ENCODE results near the gene PRM3.
"Not testable (repeated sequence)": the region's sequence is repeated elsewhere in the genome, so short reads cannot be mapped to it uniquely, and the experiment has no call there.

The PRM3 gene

DNA sequence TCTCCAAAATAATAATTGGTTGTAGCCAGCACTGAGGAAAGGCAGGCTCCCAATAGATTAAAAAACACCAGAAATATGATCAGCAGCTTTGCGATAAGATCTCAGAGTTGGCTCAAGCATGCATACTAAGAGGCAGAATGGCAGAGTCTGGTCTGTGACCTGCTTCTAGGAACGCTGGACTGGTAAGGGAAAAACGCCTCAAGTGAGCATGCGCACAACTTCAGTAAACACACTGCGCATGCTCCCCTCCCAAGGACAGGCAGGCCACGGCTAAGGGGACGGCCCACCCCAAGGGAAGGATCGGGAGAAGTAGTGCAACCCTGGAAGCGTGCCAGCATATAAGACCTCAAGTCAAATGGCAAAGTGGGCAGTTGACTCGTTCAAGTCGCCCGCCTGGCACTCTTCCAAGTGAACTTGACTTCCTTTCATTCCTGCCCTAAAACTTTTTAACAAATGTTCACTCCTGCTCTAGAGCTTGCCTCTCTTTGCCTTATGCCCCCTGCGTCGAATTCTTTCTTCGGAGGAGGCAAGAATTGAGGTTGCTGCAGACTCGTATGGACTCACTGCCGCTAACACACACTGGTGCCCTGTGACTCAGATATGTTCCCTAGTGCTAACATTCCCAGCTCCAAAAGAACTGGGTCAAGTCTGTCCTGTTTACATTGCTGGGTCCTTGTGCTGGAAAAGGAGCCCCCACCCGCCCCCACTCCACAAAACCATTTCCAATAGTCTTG lies 30.1 kb upstream of the PRM3 start:
- no peak for DNase-seq

DNA sequence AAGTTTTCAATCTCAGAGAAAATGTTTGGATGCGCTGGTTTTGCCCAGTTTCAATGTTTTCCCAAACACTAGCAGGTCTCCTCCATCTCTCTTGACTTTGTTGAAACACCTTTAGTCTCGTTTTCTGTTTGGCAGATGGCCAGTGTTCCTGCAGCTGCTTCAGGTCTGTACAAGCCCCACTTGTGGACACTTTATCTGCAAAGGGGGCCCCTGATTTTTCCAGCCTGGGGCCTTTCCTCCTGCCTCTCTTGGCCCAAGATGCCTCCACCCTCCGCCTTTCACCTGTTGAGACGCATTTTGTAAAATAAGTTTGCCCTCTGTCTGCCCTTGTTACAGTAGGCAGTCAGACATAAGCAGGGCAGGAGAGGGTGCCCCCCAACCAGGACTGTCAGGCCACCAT lies 29.5 kb upstream of the PRM3 start:
- DNase-seq, result no peak

DNA sequence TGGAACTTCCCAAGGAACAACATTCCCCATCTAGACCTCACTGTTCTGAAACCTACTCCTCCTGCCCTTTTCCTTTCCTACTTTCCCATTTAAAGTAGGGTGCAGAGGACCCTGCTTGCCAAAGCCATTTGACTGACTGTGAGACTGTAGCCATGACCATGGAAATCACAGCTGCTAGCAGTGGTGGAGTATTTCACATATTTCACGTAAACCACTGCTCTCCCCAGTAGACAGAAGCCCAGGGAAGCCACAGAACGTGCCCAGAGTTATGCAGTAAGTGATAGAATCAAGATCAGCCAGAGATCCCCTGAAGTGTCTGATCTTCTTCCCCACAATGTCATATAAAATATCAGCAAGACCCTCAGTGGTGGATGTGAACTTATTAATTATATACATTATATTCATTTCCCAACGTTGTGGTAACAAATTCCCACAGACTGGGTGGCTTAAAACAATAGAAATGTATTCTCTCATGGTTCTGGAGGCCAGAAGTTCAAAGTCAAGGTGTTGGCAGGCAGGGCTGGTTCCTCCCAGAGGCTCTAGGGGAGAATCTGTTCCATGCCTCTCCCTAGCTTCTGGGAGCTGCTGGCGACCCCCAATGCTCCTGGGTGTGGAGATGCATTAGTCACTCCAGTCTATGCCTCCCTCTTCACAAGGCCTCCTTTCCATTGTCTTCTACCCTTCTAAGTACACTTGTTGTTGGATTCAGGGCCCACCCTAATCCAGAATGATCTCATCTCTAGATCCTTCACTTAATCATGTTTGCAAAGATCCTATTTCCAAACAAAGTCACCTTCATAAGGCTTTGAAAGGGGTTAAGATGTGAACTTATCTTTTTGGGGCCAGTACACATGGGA lies 28.4 kb upstream of the PRM3 start:
- no peak for DNase-seq

DNA sequence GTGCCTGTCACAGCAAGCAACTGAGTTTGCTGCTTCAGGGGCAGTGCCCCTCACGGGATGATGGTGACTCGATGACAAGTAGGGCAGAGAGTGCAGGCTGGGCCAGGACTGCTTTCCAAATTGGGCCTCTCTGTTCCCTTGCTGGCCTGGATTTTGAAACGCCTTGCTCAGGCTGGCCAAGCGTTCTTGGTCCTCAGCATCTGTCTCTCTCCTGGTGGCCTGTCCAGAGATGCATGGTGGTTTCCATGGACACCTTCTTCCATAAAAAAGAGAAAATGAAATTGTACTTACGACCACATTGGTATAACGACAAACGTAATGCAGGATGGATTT lies 27.1 kb upstream of the PRM3 start:
- no peak for DNase-seq

DNA sequence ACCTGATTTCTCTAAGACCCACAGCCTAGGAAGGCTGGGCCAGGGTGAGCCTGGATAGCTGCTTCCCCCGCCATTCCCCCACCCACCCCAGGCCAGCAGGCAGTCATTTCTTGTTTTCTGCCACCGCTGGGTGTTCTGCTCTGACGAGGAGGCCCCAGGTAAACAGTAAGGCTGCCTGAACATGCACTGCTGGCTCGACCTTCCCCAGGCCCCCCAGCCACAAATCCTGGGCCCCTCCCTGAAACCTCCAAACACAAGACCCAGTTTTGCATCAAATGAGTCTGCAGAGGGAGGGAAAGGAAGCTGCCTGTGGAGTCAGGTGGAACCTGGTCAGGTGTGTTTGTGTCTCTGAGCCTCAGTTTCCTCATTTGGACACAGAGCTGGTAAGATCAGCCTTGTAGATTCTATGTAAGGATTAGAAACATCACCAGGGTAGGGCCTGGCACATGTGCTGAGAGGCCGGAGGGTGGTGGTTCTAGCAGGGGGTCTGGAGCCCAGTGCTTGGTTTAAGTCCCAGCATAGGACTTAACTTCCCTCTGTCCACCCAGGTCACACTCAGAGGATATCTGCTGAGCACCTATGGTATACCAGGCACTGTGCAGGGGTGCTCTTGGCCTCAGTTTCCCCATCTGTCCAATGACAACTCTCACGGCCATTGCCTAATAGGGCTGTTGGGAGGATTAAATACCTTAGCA lies 26.6 kb upstream of the PRM3 start:
- no peak for DNase-seq

DNA sequence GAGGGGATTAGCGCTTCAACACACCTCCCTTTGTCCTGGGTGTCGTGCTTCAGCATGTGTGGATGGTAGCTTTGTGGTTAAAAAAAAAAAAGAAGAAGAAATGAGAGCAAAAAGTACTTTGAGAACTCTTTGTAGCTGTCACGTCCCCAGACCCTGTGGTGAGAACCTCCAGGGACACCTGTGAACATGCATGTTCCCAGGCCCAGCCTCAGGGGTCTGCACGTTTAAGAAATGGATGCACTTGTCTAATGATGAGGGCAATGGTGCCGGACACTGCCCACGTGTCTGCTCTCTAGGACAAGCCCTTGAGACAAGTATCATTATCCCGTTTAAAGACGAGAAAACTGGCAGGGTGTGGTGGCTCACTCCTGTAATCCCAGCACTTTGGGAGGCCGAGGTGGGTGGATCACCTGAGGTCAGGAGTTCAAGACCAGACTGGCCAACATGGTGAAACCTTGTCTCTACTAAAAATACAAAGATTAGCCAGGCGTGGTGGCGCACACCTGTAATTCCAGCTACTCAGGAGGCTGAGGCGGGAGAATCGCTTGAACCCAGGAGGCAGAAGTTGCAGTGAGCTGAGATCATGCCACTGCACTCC lies 25.6 kb upstream of the PRM3 start:
- DNase-seq, result not testable (repeated sequence)

DNA sequence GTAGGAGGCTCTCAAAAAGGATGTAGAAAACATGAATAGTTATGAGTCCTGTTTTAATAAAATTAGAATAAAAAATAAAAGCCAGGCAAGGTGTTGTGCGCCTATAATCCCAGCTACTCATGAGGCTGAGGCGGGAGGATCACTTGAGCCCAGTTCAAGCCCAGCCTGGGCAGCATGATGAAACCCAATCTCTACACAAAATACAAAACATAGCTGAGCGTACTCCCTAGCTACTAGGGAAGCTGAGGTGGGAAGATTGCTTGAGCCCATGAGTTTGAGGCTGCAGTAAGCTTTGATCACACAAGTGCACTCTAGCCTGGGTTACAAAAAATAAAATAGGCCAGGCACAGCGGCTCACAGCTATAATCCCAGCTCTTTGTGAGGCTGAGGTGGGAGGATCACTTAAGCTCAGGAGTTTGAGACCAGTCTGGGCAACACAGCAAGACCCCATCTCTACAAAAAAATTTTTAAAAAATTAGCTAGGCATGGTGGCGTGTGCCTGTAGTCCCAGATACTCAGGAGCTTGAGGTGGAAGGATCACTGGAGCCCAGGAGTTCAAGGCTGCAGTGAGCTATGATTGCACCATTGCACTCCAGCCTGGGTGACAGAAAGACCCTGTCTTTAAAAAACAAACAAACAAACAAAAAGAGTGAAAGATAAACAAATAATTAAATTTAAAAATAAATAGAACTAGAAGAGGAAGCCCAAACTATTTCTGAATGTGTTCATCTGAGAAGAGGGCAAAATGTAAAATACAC lies 24.9 kb upstream of the PRM3 start:
- DNase-seq, result no peak

DNA sequence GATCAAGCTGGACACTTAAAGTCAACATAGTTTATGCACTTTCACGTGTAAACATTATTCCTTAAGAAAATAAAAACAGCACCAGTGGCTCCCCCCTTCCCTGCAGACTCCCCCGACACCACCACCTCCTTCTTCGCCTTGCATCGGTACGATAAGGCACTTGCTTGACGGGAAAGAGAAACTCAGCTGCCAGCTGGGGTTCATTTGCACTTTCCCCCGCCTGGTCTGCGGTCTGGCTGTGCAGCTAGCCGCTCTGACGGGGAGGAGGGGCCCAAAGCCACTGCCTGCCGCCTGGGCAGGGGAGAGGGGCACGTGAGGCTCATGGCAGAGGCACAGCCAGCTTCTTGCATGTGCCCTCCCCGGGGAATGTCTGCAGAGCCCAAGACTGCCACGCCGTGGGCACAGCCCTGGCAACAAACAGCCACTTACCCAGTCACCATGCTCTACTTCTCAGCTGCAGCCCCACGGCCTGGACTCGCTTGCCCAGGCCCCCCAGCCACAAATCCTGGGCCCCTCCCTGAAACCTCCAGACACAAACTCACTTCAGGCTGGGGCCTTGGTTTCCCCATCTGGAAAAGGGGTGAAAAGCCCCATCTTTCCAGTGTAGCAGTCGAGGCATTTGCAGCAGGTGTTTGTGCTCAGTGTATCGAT lies 24.2 kb upstream of the PRM3 start:
- DNase-seq, result peak; percentile 55

DNA sequence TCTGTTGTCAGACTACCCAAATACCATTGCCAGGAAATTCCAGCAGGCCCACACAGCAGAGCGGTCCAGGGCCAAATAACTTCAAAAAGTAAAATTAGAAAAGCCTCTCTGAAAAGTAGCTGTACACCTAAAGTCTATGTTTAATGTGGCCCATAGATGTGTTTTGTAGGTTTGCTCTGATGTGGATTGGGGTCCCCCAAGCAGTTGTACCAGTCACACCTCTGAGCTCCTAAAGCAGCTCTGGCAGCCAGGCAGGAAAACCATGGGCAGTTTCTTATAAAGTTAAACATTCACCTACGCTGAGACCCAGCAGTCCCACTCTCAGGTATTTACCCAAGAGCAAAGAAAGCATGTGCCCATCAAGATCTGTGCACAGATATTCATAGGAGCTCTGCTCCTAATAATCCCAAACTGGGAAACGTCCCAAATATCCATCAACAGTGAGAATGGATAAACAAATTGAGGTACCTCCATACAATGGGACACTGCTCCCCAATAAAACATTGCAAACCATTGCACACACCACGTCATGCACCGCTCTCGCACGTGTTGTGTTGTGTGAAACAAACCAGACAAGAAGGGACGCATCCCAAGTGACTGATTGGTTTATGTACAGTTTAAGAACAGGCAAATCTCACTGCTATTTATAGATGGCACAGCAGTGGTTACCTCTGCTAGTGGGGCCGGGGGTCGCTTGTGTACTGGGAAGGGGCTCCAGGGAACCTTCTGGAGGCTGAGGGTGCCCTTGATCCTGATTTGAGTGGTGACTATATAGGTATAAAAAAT lies 23.5 kb upstream of the PRM3 start:
- DNase-seq, result no peak

DNA sequence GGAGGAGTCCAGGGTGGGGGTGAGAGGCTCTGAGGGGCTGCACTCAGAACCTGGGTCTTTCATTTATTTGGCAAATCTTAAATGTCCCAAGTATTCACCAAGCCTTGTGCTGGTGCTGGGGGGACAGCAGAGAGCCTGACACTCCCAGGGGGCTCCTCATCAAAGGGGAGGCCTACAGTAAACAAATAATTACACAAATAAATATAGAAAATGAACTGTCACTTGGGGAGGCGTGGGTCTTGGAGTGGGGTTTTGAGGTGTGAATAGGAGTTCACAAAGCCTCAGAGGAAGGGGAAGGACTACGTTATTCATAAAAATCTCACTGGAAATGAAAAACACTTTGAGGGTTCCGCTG lies 22.9 kb upstream of the PRM3 start:
- no peak for DNase-seq

DNA sequence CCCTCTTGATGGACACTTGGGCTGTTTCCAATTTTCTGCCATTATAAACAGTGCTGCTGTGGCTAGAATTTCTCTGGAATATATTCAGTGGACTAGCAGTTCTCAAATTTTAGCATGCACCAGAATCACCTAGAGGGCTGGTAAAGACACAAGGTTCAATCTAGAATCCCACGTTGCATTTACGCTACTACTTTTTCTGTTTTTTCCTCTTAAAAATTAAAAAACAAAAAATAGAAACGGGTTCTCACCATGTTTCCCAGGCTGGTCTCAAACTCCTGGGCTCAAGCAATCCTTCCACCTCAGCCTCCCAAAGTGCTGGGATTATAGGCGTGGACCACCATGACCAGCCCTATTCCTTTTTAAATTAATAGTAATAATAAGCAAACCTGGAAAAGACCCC lies 22.2 kb upstream of the PRM3 start:
- DNase-seq, result no peak

DNA sequence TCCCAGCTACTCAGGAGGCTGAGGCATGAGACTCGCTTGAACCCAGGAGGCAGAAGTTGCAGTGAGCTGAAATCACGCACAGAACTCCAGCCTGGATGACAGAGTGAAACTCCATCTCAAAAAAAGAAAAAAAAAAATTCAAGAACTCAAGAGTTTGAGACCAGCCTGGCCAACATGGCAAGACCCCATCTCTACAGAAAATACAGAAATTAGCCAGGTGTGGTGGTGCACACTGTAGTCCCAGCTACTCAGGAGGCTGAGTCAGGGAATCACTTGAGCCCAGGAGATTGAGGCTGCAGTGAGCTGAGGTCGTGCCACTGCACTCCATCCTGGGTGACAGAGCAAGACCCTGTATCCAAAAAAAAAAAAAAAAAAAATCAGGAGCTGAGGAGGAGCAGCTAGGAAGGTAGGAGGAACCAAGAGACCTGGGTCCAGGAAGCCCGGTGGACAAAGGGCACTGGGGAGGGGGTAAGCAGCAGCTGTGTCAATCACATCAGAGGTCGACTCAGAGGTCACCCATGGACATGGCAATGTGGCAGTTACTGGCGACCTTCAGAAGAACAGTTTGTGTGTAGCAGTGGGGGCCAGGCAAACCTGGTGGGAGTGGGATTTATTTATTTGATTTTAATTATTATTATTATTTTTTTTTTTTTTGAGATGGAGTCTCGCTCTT lies 18.8 kb upstream of the PRM3 start:
- DNase-seq, result no peak

DNA sequence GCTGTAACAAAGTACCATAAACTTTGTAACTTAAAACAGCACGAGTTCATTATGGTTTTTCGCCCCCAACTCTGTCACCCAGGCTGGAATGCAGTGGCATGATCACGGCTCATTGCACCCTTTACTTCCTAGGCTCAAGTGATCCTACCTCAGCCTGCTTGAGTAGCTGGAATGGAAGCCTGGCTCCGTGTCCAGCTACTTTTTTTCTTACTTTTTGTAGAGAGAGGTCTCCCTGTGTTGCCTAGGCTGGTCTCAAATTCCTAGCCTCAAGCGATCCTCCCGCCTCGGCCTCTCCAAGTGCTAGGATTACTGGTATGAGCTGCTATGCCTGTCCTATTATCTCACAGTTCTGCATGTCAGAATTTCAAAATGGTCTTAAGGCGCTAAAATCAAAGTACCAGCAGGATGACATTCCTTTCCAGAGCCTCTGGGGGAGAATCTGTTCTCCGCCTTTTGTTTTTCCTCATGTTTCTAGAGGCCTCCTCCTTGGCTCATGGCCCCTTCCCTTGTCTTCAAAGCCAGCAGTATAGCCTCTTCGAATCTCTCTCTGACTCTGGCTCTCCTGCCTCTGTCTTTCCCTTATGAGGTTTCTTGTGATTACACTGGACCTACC lies 17.8 kb upstream of the PRM3 start:
- no peak for DNase-seq

DNA sequence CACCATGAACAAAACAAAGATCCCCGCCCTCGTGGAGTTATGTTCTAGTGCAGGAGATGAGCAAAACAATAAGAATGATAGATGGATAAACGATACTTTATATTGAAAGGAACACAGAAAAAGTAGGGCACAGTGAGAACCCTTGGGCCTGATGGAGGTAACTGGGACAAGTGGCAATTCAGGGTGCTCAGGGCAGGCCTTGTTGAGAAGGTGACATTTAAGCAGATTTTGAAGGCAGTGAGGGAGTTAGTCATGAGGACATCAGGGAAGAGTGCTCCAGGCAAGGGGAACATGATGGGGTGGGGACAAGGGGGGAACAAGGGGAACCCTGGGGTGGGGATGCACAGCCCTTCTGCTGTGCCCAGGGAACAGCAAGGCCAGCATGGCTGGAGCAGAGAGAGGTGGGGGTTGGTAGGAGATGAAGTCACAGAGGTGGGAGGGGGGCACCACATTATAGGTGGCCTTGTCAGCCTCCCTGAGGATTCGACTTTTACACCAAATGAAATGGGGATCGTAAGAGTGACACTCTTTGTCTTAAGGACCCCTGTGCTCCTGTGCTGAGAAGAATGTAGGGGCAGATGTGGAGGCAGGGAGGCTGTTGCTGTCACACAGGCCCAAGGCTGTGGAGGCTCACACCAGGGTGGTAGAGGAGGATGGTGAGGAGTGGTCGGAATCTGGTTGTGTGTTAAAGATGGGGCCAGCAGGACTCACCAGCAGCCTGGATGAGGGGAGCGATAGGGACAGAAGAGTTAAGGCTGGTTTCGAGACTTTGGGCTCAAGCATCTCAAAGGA lies 16.9 kb upstream of the PRM3 start:
- DNase-seq, result no peak

DNA sequence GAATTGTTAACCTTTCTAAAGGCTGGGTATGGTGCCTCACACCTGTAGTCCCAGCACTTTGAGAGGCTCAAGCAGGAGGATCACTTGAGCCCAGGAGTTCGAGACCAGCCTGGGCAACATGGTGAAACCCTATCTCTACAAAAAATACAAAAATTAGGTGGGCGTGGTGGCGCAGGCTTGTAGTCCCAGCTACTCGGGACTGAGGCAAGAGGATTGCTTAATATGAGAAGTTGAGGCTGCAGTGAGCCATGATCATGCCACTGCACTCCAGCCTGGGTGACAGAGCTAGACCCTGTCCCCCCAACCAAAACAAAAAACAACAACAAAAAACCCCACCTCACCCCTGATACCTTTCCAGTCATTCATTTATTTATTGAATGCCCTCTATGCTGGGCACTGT lies 16.3 kb upstream of the PRM3 start:
- DNase-seq, result not testable (repeated sequence)

DNA sequence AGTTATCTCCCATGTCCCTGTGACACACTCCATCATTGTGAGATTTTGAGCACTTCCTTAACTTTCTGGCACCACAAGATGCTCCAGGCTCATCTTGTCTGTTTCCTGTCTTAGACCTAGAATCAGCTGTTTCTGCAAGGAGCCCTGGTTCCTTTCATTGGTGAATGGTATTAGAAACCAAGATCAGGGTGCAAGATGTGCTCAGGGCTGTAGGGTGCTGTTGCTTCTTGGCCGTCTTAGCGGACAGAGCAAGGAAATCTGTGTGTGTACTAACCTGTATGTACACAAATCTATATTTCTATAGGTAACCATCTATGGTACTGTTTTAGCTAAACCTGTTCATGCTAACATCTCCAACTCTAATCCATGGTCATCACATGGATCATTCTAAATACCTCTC lies 15.8 kb upstream of the PRM3 start:
- DNase-seq, result no peak

DNA sequence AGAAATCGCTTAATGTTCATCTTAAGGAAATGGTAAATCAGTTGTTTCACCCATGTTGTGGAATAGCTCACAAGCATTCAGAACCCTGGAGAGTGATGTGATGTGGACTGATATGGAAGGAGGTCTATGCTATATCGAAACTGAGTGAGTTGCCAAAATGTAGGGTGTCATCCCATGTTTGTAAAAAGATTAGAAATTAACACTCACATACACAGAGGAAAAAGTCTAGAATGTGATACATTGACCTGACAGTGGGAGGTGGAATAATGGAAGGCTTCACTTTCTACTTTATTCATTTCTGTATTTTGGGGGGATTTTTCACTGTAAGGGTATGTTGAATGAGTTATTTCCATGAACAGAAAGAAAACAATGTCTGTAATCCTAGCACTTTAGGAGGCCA lies 12.4 kb upstream of the PRM3 start:
- no peak for DNase-seq

DNA sequence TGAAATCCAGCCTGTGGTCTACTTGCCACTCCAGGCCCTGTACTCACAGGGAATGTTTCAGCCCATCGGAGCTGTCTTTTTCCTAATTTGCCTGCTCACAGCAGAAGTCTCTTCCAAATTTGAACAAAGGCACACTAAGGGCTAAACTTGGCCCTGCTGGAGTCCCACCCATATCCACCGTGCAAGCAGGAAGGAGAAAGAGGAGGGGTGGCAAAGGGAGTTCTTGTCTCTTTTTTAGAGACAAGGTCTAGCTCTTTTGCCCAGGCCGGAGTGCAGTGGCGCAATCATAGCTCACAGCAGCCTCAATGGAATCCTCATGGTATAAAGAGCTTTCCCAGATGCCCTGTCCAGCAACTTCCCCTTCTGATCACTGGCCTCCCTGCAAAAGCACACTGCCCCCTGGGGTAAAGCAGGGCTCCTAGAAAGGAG lies 10.4 kb upstream of the PRM3 start:
- DNase-seq, result no peak
